Vagina (tissue), 2 donors: Measurements from ENCODE around the gene BTRC.

Experiments
- CTCF ChIP-seq, 3 experiments: fragments of 450-650 bp in 2 of 3; fragments of 200-600 bp in 1 of 3; sonication (generic) in 1 of 3; IDR thresholded peaks; one replicate each; pipeline ENCODE4 v1.5.1; 2017 to 2019; ENCODE audit warnings: antibody characterized with exemption in 3 of 3, mild to moderate bottlenecking in 2 of 3, moderate library complexity in 2 of 3
- POLR2A ChIP-seq, 2 donors: fragments of 450-650 bp; IDR thresholded peaks; one replicate each; pipeline ENCODE4 v1.6.1; 2017; ENCODE audit warnings: antibody characterized with exemption in 2 of 2, mild to moderate bottlenecking in 2 of 2, moderate library complexity in 2 of 2

GRCh38 chr10:101587725-101588653, 234.0 kb downstream of the BTRC start, which contains the start of the genes DPCD and POLL:
- no peak for TF ChIP-seq POLR2A (IDR thresholded peaks at IDR 0.05)
- no peak for TF ChIP-seq CTCF (IDR thresholded peaks at IDR 0.05)
